GM12892 (cell line): ENCODE data around the gene PSEN1.

Experiments
- POLR2A ChIP-seq: IDR thresholded peaks from 2 replicates; pipeline ENCODE4 v1.6.1; 2011; ENCODE audit warnings: low read depth, low read length, control low read depth
- POLR2AphosphoS5 ChIP-seq: IDR thresholded peaks from 2 replicates; pipeline ENCODE4 v1.6.1; 2011; ENCODE audit warnings: low read depth, low read length, control low read depth

DNA sequence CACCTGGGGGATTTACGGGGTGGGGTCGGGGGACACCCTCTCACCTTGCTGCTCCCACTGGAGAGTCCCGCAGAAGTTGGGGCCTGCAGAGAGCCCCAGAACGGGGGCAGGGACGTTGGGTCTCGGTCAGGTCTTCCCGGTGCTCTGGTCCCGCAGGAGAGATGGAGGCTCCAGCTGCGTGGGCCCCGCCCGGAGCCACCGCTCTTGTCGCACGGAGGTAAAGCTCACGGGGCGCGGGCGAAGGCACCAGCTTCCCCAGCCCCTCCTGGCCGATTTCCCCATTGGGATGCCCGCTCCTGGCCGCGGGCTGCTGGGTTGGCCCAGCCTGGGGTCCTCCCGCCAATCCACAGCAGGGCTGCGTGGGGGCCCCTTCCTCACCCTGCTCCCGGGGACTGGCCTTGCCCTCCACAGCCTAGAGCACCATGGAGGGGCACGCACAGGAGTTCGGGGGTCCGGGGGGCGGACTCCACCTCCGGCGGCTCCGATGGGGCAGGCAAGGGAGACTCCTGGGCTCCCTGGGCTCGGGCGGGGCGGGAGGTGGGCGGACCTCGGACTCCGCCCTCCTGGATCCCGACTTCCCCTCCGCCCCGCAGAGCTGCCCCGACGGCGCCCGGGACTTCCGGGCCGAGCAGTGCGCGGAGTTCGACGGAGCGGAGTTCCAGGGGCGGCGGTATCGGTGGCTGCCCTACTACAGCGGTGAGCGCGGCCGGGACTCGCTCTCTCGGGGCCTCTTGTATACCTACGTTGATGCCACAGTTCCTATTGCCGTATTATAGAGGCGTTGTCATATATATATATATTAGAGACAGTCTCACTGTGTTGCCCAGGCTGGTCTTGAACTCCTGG, 109.4 kb downstream of the PSEN1 start:
- TF ChIP-seq POLR2A (peak; percentile 56; the same call in 1 of the 2 replicates), POLR2AphosphoS5 (no peak)
